Loucy (cell line): Measurements from ENCODE around the gene PFDN1.

Experiments
- H2AFZ ChIP-seq: fragments of 200-600 bp; sonication (generic); 2 replicates; pipeline ENCODE4 v1.6.0; 2016; ENCODE audit warnings: antibody characterized with exemption, mild to moderate bottlenecking, low read length, moderate library complexity
- H3F3A ChIP-seq: fragments of 200-600 bp; 2 replicates; pipeline ENCODE4 v1.6.0; 2016; ENCODE audit warnings: antibody characterized with exemption, low read depth, mild to moderate bottlenecking
- H3K27me3 ChIP-seq: fragments of 200-600 bp; sonication (generic); 2 replicates; pipeline ENCODE4 v1.6.1; 2014; ENCODE audit warnings: low read length, mild to moderate bottlenecking; ENCODE audit not compliant: insufficient read depth, poor library complexity, severe bottlenecking
- H3K36me3 ChIP-seq: fragments of 200-600 bp; sonication (generic); 2 replicates; pipeline ENCODE4 v1.6.1; 2016; ENCODE audit warnings: low read length; ENCODE audit not compliant: insufficient read depth
- H3K4me1 ChIP-seq: fragments of 200-600 bp; sonication (generic); 2 replicates; pipeline ENCODE4 v1.5.1; 2014; ENCODE audit warnings: low read length, mild to moderate bottlenecking; ENCODE audit not compliant: insufficient read depth, poor library complexity, severe bottlenecking
- H3K4me2 ChIP-seq: fragments of 200-600 bp; sonication (generic); 2 replicates; pipeline ENCODE4 v1.6.0; 2014; ENCODE audit warnings: antibody characterized with exemption, low read length, low read depth, mild to moderate bottlenecking; ENCODE audit not compliant: poor library complexity, severe bottlenecking
- H3K4me3 ChIP-seq: fragments of 200-600 bp; sonication (generic); 2 replicates; pipeline ENCODE4 v1.5.1; 2014; ENCODE audit warnings: low read length, mild to moderate bottlenecking, mixed read lengths; ENCODE audit not compliant: poor library complexity, severe bottlenecking
- H3K79me2 ChIP-seq: fragments of 200-600 bp; sonication (generic); 2 replicates; pipeline ENCODE4 v1.6.1; 2014; ENCODE audit warnings: low read length; ENCODE audit not compliant: insufficient read depth
- H3K9ac ChIP-seq: fragments of 200-600 bp; sonication (generic); 2 replicates; pipeline ENCODE4 v1.6.0; 2014; ENCODE audit warnings: mild to moderate bottlenecking, low read depth, low read length, moderate library complexity; ENCODE audit not compliant: poor library complexity, severe bottlenecking
- H3K9me2 ChIP-seq: fragments of 200-600 bp; sonication (generic); replicated peaks from 2 replicates; pipeline ENCODE4 v1.6.1; 2016; ENCODE audit warnings: low read depth, low read length, mixed read lengths
- H3K9me3 ChIP-seq: fragments of 200-600 bp; sonication (generic); 2 replicates; pipeline ENCODE4 v1.6.1; 2014; ENCODE audit warnings: mild to moderate bottlenecking, antibody characterized with exemption, low read length, low read depth; ENCODE audit not compliant: insufficient read depth
- H4K20me1 ChIP-seq: fragments of 200-600 bp; sonication (generic); 2 replicates; pipeline ENCODE4 v1.6.0; 2014; ENCODE audit warnings: antibody characterized with exemption, low read length, mild to moderate bottlenecking; ENCODE audit not compliant: insufficient read depth, poor library complexity, severe bottlenecking
- CTCF ChIP-seq: fragments of 200-600 bp; sonication (generic); conservative IDR thresholded peaks from 2 replicates; pipeline ENCODE4 v1.5.1; 2014; ENCODE audit warnings: mild to moderate bottlenecking, antibody characterized with exemption, low read length
- EZH2phosphoT487 ChIP-seq: fragments of 200-600 bp; IDR thresholded peaks from 2 replicates; pipeline ENCODE4 v1.6.1; 2018; ENCODE audit warnings: antibody characterized with exemption, mild to moderate bottlenecking, moderate library complexity, borderline replicate concordance

PFDN1 gene

GRCh38 chr5:140258016-140258415 is 44.9 kb downstream of the PFDN1 start:
- peaks cover 17% of the 10 kb centered on the region; the same call in 1 of the 2 replicates for H3K36me3 ChIP-seq
- no peaks in the 10 kb centered on the region for H4K20me1 ChIP-seq
- no peaks in the 10 kb centered on the region for H3F3A ChIP-seq
- H3K9me2 ChIP-seq: no peaks in the 10 kb centered on the region
- no peak overlapping the region for H3K4me2 ChIP-seq
- peaks cover 13% of the 10 kb centered on the region; the same call in 1 of the 2 replicates for H3K79me2 ChIP-seq
- no peak for TF ChIP-seq EZH2phosphoT487
- TF ChIP-seq CTCF: no peak
- H3K27me3 ChIP-seq: no peaks in the 10 kb centered on the region
- H3K4me1 ChIP-seq: no peaks in the 10 kb centered on the region
- H3K9me3 ChIP-seq: no peaks in the 10 kb centered on the region
- H2AFZ ChIP-seq: no peak overlapping the region
- H3K9ac ChIP-seq: no peak overlapping the region
- no peak overlapping the region for H3K4me3 ChIP-seq

GRCh38 chr5:140256726-140257125 is 46.2 kb downstream of the PFDN1 start:
- H4K20me1 ChIP-seq: peaks cover 6% of the 10 kb centered on the region
- no peak overlapping the region for H3K9ac ChIP-seq
- H3K36me3 ChIP-seq: peaks cover 17% of the 10 kb centered on the region; the same call in 1 of the 2 replicates
- no peaks in the 10 kb centered on the region for H3K9me2 ChIP-seq
- H2AFZ ChIP-seq: no peak overlapping the region
- peaks cover 20% of the 10 kb centered on the region for H3K79me2 ChIP-seq
- H3K4me2 ChIP-seq: no peak overlapping the region
- H3K9me3 ChIP-seq: no peaks in the 10 kb centered on the region
- no peaks in the 10 kb centered on the region for H3K27me3 ChIP-seq
- TF ChIP-seq EZH2phosphoT487 (no peak), CTCF (no peak)
- H3F3A ChIP-seq: no peaks in the 10 kb centered on the region
- H3K4me1 ChIP-seq: peaks cover 5% of the 10 kb centered on the region
- no peak overlapping the region for H3K4me3 ChIP-seq

- H4K20me1 ChIP-seq: peaks cover 7% of the 10 kb centered on the region
- peaks cover 21% of the 10 kb centered on the region for H3K79me2 ChIP-seq
- H2AFZ ChIP-seq: no peak overlapping the region
- H3K9ac ChIP-seq: no peak overlapping the region
- H3K27me3 ChIP-seq: no peaks in the 10 kb centered on the region
- peaks cover 7% of the 10 kb centered on the region for H3K4me1 ChIP-seq
- no peak for TF ChIP-seq CTCF
- TF ChIP-seq EZH2phosphoT487: no peak
- peaks cover 17% of the 10 kb centered on the region; the same call in 1 of the 2 replicates for H3K36me3 ChIP-seq
- H3K4me3 ChIP-seq: no peak overlapping the region
- no peaks in the 10 kb centered on the region for H3K9me3 ChIP-seq
- no peaks in the 10 kb centered on the region for H3F3A ChIP-seq
- H3K9me2 ChIP-seq: no peaks in the 10 kb centered on the region
- H3K4me2 ChIP-seq: no peak overlapping the region
These were observed 47.3 kb downstream of the PFDN1 start for GRCh38 chr5:140255460-140256157.
